HG03354 (cell line): ENCODE results near the gene SPTSSB.

Experiments
- ATAC-seq: cut with Tn5 transposase; IDR thresholded peaks from one replicate; pipeline ENCODE4 v1.9.1; 2021; ENCODE audit warnings: mild to moderate bottlenecking; ENCODE audit not compliant: unreplicated experiment, poor library complexity, severe bottlenecking

SPTSSB gene

DNA sequence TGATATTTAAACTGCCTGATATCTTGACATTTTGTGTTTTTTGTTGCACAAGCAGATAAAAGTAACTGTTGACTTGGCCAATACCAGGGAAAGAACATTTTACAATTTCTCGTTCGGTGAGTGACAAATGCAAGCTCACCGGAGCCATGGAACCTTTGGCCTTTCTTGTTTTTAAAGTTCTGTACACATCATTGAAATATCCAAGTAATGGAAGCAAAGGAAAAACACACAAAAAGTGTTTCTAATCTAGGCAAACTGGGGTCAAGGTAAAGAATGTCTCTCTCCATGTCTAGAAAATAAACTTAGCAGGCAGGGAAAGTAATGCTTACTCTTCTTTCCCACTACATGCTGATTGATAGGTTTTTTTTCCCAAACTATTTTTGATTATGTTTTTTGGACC is 27.8 kb downstream of the SPTSSB start:
- no peak for ATAC-seq

DNA sequence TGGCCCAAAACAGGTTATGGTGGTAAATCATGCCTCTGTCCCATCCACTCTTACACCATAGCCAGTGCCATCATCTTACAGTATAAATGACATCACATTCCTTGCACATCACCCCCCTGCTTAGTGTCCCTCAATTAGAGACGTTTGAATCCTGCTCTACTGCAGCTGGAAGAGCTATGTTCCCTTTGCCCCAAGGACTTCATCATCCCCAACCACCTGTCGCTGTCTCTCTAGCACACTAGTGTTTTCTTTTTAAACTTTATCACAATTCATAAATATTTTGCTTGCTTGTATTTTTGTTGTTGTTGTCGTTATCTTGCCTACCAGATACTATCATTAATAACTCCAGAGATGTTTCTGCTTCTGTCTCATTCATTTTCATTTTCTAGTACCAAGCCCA is 28.7 kb downstream of the SPTSSB start:
- ATAC-seq = no peak

GRCh38 chr3:161339517-161340500 is 31.5 kb downstream of the SPTSSB start:
- ATAC-seq = no peak

- no peak for ATAC-seq
These were observed 34.0 kb downstream of the SPTSSB start for GRCh38 chr3:161337311-161337710.

DNA sequence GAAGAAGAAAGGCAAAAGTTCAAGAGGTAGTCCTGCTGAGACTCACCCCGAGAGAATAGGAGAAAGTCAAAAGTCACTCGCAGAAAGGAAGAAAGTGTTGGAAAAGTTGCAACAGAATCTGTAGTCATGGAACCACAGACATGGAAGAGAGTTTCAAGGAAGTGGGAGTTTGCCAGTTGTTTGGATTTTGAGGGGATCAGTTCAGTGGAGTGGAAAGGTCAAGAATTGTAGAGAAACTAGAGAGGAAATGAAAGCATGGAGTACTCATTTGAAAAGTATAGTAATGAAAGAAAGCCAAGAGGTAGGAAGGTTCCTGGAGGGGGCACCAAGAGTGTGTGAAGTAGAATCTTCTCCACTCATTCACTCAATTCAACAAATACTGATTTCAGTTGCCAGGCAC is 34.7 kb downstream of the SPTSSB start:
- no peak for ATAC-seq

GRCh38 chr3:161333696-161334095 is 37.6 kb downstream of the SPTSSB start:
- ATAC-seq = no peak

DNA sequence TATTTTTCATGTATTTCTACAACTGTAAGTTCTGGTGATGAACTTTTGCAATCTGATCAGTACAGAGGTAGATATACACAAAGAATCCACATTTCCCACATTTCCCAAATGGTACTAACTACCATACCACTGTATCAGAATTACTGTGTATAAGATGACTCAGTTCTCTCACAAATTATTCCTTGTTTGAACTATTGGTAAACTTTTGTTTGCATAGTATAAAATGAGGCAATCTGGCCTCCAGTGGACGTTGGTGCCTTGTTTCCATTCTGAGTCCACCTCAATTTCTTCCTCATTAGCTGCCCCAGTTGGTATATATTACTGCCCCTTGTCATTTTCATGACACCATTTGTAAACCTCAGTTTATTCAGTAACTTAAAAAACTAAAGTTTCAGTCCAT is 38.5 kb downstream of the SPTSSB start:
- ATAC-seq = no peak

DNA sequence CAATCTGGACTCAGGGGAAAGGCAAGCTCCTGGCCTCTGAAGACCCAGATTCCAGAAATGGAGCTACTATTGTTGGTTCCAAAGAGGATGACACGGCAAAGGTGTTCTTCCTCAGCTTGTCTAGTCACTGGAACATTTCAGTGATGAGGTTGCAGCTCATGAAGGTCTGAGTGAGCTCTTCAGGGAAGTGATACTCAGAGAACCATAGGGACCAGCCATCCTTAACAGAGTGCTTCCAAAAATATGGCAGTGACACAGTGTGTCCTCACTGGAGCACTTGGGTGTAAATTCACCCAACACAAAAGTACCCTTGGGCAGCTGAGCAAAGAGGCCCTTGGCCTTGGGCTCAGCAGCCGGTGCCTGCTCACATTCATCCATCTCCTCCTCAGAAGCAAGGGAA is 46.3 kb downstream of the SPTSSB start:
- no peak for ATAC-seq

DNA sequence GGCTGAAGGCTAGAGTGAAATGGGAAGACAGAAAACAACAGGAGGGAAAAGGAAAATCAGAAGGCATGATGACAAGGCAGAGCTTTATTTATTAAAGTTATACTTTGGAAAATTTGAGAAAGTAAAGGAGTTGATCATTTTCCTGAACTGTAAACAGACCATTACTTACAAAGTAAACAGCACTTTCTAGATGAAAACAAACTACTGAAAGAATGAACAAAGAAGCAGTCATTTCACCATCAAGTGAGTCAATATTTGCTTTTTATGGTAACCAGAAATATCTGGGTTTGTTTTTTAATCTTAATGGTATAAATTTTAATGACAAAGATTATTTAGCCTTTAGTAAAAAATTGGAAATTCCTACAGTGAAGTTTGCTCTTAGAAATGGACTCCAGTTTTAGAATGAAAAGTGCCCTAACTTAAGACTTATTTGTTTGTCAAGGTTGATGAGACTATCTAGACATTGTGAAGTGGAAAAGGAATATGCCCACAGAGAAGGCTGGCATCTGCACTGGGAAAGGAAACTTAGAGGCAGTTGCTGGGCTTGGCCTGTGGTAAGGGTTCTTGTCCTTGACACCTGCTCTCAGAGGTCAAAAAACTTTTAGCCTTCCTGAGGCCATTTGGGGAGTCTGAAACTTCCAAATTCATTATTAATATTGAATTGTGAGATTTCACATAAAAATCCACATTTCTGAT is 47.2 kb downstream of the SPTSSB start:
- no peak for ATAC-seq

DNA sequence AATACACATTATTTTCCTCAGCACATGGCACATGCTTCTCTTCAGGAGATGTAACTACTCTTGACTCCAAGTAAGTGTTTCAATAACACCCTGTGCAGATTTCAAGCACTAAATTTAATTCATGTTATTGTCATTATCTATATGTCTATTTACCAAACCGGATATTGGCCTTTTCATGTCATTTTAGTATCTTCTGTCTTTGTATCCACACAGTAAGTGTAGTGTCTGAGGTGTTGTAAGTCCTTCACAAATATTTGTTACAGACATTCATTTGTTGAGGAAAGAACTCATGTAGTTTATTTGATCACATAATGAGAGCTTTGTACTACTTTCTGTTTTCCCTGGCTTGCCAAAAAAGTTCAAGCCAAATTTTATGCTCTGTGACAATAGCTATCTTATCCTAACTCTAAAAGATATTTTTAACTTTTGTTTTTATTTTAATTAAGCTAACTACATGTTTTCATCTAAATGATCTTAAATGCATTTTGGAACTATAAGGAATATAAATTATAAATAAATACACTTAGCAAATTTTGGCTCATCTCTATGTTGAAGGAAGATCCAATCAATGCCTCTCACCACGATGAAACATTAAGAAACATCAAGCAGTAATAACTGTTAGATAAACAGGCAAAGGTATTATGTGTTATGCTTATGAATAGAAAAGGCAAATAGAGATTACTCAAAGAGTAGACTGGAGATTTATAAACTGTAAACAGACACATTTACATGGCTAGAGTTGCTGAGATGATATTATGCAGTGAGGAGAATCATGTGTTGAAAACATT is 48.3 kb downstream of the SPTSSB start:
- ATAC-seq = no peak

- ATAC-seq = no peak
These were observed 50.5 kb downstream of the SPTSSB start for GRCh38 chr3:161320837-161321236.

GRCh38 chr3:161319867-161320266 is 51.5 kb downstream of the SPTSSB start:
- no peak for ATAC-seq

DNA sequence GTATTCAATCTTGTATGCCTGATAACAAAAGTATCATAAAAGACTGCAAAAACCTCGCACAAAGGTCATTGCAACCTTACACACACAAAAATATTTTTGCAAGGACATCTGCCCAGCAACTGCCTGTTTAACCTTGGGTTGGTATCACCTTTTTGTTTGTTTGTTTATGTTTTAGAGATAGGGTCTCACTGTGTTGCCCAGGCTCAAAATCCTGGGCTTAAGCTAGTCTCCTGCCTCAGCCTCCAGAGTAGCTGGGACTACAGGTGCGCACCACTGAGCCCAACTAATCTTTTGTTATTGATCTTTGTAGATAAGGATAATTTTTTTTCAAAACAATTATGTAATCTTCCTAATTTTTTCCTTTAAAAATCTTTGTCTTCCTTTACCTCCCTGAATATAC is 54.2 kb downstream of the SPTSSB start:
- no peak for ATAC-seq

DNA sequence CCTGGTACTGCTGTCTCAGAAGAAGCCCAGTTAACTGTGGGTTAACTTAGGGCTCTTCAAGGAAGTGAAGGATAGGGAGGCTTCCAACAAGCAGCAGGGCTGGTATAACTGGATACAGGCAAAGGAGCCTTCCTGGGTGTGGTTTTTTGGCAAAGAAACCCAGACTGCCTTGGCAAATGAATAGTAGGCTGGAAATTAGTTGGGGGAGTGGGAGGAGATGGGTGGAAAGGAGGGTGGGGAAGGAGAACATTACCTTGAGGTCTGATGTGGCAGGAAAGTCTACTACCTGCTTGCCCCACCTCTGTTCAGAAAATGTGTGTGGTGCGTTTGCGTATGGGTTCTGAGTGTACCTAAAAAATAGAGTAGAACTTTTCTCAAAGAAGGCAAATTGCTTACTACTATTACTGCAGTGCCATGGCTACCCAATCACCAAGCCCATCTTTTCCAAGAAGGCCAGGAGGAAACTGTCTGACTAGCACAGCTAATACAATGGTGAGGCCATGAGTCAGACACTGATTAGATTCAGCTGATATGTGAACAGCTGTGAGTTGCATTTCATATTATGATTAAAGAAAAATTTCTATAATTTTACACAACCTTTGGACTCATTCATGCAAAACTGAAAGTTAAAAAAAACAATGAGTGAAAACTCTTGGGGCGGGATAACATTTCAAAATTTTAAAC is 55.2 kb downstream of the SPTSSB start:
- no peak for ATAC-seq

DNA sequence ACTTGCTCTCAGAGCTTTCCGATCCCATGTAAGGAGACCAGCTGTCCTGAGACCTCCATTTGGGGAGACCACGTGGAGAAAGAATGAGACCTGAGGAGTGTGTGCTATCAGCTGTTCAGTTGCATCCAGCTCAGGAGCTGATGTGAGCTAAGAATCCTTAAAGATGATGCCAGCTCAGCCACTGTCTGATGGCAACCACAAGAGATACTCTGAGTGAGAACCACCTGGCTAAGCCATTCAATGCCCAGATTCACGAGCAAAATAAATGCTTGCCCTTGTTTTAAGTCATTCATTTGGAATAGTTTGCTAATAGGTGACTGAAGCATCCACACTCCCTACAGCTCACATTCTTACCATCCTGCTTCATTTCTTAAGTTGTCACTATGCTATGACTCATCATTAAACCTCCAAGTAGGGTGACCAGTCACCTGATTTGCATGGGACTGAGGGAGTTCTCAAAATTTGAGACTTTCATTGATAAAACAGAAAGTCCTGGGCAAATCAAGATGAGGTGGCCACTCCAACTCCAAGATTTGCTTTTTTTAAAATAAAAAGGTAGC is 56.4 kb downstream of the SPTSSB start:
- peak; percentile 54 for ATAC-seq

GRCh38 chr3:161310649-161311423 is 60.5 kb downstream of the SPTSSB start:
- ATAC-seq = peak; percentile 83

GRCh38 chr3:161305095-161305991 is 66.0 kb downstream of the SPTSSB start:
- peak; percentile 72 for ATAC-seq

DNA sequence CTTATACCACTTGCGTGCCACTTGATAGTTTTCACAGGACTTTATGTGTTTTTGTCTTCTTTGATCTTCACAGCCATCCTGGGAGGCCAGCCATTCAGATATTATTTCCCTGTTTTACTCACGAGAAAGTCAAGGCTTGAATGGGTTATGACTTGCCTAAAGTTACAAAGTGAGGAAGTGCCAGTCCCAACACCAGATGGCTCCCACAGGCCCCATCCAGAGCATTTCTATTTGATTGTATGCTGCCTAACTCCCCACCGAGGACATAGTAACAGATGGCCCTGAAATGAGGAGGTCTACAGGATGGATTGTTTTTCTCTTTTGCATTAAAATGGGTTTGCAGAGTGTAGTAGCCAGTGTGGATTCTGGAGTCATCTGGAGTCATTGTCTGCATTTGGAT is 74.5 kb downstream of the SPTSSB start:
- no peak for ATAC-seq
